DOHH2 (cell line): Measurements from ENCODE around the gene NKX2-2.

Source experiments
- H3F3A ChIP-seq: fragments of 200-600 bp; sonication (generic), shearing (Covaris generic); 2 replicates; pipeline ENCODE4 v1.6.0; 2016; ENCODE audit warnings: antibody characterized with exemption, mild to moderate bottlenecking; ENCODE audit not compliant: control insufficient read depth, insufficient read depth
- H3K27ac ChIP-seq: fragments of 200-600 bp; sonication (generic); 2 replicates; pipeline ENCODE4 v1.5.1; 2014; ENCODE audit warnings: low read depth, mild to moderate bottlenecking, low read length, moderate library complexity
- H3K27me3 ChIP-seq: fragments of 200-600 bp; sonication (generic); 2 replicates; pipeline ENCODE4 v1.6.1; 2014; ENCODE audit warnings: mild to moderate bottlenecking, low read length, mixed read lengths; ENCODE audit not compliant: control insufficient read depth
- H3K36me3 ChIP-seq: fragments of 200-600 bp; sonication (generic); 2 replicates; pipeline ENCODE4 v1.6.1; 2014; ENCODE audit warnings: mild to moderate bottlenecking, low read length, moderate library complexity, mixed read lengths; ENCODE audit not compliant: control insufficient read depth
- H3K4me1 ChIP-seq: fragments of 200-600 bp; sonication (generic); 2 replicates; pipeline ENCODE4 v1.6.1; 2014; ENCODE audit warnings: mild to moderate bottlenecking, low read length, mixed read lengths; ENCODE audit not compliant: control insufficient read depth
- H3K4me2 ChIP-seq: fragments of 200-600 bp; sonication (generic); 2 replicates; pipeline ENCODE4 v1.6.0; 2014; ENCODE audit warnings: mild to moderate bottlenecking, low read length, moderate library complexity
- H3K4me3 ChIP-seq: fragments of 200-600 bp; sonication (generic); 2 replicates; pipeline ENCODE4 v1.5.1; 2014; ENCODE audit warnings: mild to moderate bottlenecking, low read length, mixed read lengths
- H3K79me2 ChIP-seq: fragments of 200-600 bp; sonication (generic); 2 replicates; pipeline ENCODE4 v1.6.1; 2014; ENCODE audit warnings: mild to moderate bottlenecking, low read length, mixed read lengths; ENCODE audit not compliant: control insufficient read depth
- H3K9me2 ChIP-seq: fragments of 200-600 bp; sonication (generic); replicated peaks from 2 replicates; pipeline ENCODE4 v1.6.1; 2014; ENCODE audit warnings: mild to moderate bottlenecking, low read length, mixed read lengths; ENCODE audit not compliant: control insufficient read depth
- H3K9me3 ChIP-seq: fragments of 200-600 bp; sonication (generic); 2 replicates; pipeline ENCODE4 v1.6.1; 2014; ENCODE audit warnings: antibody characterized with exemption, low read length, mixed read lengths; ENCODE audit not compliant: control insufficient read depth, insufficient read depth
- H4K20me1 ChIP-seq: fragments of 200-600 bp; sonication (generic); 2 replicates; pipeline ENCODE4 v1.6.0; 2014; ENCODE audit warnings: low read depth, mild to moderate bottlenecking, antibody characterized with exemption, low read length, moderate library complexity; ENCODE audit not compliant: control insufficient read depth, insufficient read depth
- CTCF ChIP-seq: fragments of 200-600 bp; sonication (generic); IDR thresholded peaks from one replicate; pipeline ENCODE4 v1.5.1; 2014; ENCODE audit warnings: antibody characterized with exemption, mild to moderate bottlenecking, low read depth, low read length; ENCODE audit not compliant: poor library complexity, severe bottlenecking
- EZH2phosphoT487 ChIP-seq: fragments of 200-600 bp; sonication (generic); IDR thresholded peaks from 2 replicates; pipeline ENCODE4 v1.6.1; 2017; ENCODE audit warnings: borderline replicate concordance, mild to moderate bottlenecking, antibody characterized with exemption, low read length, moderate library complexity, mixed read lengths

NKX2-2 gene

DNA sequence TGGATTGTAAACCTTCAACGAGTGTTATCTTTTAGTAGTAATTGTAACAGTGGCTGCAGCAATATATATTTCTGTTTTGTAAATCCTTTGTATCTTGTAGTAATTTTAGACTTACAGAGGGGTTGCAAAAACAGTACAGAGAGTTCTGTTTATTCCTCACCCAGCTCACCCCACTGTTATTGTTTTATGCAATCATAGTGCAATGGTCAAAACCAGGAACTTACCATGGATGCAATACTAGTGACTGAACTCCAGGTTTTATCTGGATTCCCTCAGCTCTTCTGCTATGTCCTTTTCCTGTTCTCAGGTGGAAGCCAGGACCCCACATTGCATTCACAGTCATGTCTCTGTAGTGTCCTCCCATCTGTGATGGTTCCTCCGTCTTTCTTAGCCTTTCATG lies 42.5 kb upstream of the NKX2-2 start:
- Histone ChIP-seq H3K9me2 (no peaks in the 10 kb centered on the region), H3K4me2 (no peak overlapping the region), H3K27me3 (no peaks in the 10 kb centered on the region), H3F3A (no peaks in the 10 kb centered on the region), H3K27ac (no peak overlapping the region), H3K4me1 (no peaks in the 10 kb centered on the region), H3K9me3 (no peaks in the 10 kb centered on the region), H4K20me1 (no peaks in the 10 kb centered on the region), H3K36me3 (no peaks in the 10 kb centered on the region), H3K79me2 (no peaks in the 10 kb centered on the region), H3K4me3 (no peak overlapping the region)
- no peak for TF ChIP-seq EZH2phosphoT487
- TF ChIP-seq CTCF = no peak

GRCh38 chr20:21555470-21556120 lies 41.7 kb upstream of the NKX2-2 start:
- no peaks in the 10 kb centered on the region for H4K20me1 ChIP-seq
- H3K79me2 ChIP-seq = no peaks in the 10 kb centered on the region
- H3K4me1 ChIP-seq = no peaks in the 10 kb centered on the region
- no peaks in the 10 kb centered on the region for H3K36me3 ChIP-seq
- no peak overlapping the region for H3K4me2 ChIP-seq
- H3K27me3 ChIP-seq = no peaks in the 10 kb centered on the region
- H3K4me3 ChIP-seq = no peak overlapping the region
- no peak overlapping the region for H3K27ac ChIP-seq
- no peaks in the 10 kb centered on the region for H3K9me3 ChIP-seq
- TF ChIP-seq EZH2phosphoT487 = no peak
- no peak for TF ChIP-seq CTCF
- no peaks in the 10 kb centered on the region for H3F3A ChIP-seq
- H3K9me2 ChIP-seq = no peaks in the 10 kb centered on the region

DNA sequence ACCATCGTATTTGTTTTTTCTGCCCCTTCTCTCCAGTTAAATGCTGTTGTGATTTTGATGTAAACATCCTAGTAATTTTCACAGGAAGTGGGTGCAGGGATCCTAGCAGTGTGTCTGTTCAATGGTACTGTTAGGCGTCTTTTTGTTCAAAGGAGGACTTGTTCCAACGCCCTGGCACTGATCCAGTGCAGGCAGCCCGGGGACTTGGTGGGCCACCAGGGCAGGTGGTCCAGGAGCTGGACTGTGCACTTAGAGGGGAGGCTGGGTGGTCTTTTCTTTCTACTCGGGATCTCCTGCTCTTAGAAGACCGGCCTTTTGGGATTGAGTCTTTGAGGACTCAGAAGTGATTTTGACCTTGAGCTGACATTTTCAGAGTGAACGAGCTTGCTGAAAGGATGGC lies 41.1 kb upstream of the NKX2-2 start:
- Histone ChIP-seq H3K9me2 (no peaks in the 10 kb centered on the region), H3K4me3 (no peak overlapping the region), H3K27ac (no peak overlapping the region), H3F3A (no peaks in the 10 kb centered on the region), H3K27me3 (no peaks in the 10 kb centered on the region), H3K79me2 (no peaks in the 10 kb centered on the region), H3K4me2 (no peak overlapping the region), H3K9me3 (no peaks in the 10 kb centered on the region), H3K4me1 (no peaks in the 10 kb centered on the region), H3K36me3 (no peaks in the 10 kb centered on the region), H4K20me1 (no peaks in the 10 kb centered on the region)
- no peak for TF ChIP-seq EZH2phosphoT487
- no peak for TF ChIP-seq CTCF
